H9 (cell line): ENCODE measurements around the gene COLQ. TPM values are rescaled to one million over a fixed set of nuclear protein-coding genes. Genes with fewer than 3 reads are reported as not detected.

Experiments used
- DNase-seq: peaks from one replicate; pipeline ENCODE4 v3.0.0-alpha.2; 2017
- H2AFZ ChIP-seq: one replicate; pipeline ENCODE4 v1.6.1; 2013; ENCODE audit warnings: mild to moderate bottlenecking, low read length, control low read depth, moderate library complexity
- H2AK5ac ChIP-seq: 2 replicates; pipeline ENCODE4 v1.6.1; 2013; ENCODE audit warnings: low read length, control low read depth, mixed read lengths; ENCODE audit not compliant: insufficient read length
- H2BK120ac ChIP-seq: one replicate; pipeline ENCODE4 v1.6.1; 2013; ENCODE audit warnings: low read depth, mild to moderate bottlenecking, low read length, control low read depth, inconsistent platforms; ENCODE audit not compliant: poor library complexity, severe bottlenecking
- H2BK12ac ChIP-seq: 2 replicates; pipeline ENCODE4 v1.6.1; 2013; ENCODE audit warnings: low read length, control low read depth, mixed read lengths, low read depth; ENCODE audit not compliant: insufficient read length
- H2BK15ac ChIP-seq: 2 replicates; pipeline ENCODE4 v1.6.1; 2013; ENCODE audit warnings: low read depth, low read length, control low read depth
- H2BK20ac ChIP-seq: one replicate; pipeline ENCODE4 v1.6.1; 2013; ENCODE audit warnings: low read depth, mild to moderate bottlenecking, low read length, control low read depth, inconsistent platforms; ENCODE audit not compliant: poor library complexity, severe bottlenecking
- H2BK5ac ChIP-seq: 2 replicates; pipeline ENCODE4 v1.6.1; 2013; ENCODE audit warnings: low read length, control low read depth, mixed read lengths; ENCODE audit not compliant: insufficient read length
- H3K14ac ChIP-seq: 2 replicates; pipeline ENCODE4 v1.6.1; 2013; ENCODE audit warnings: low read length, control low read depth; ENCODE audit not compliant: insufficient read depth
- H3K18ac ChIP-seq: 2 replicates; pipeline ENCODE4 v1.6.1; 2013; ENCODE audit warnings: low read depth, mild to moderate bottlenecking, mixed read lengths, low read length, control low read depth; ENCODE audit not compliant: insufficient read length
- H3K23ac ChIP-seq: 2 replicates; pipeline ENCODE4 v1.6.1; 2013; ENCODE audit warnings: low read length, control low read depth, mixed read lengths, low read depth; ENCODE audit not compliant: insufficient read length
- H3K23me2 ChIP-seq: 2 replicates; pipeline ENCODE4 v1.6.1; 2013; ENCODE audit warnings: low read depth, mild to moderate bottlenecking, mixed read lengths, low read length, control low read depth; ENCODE audit not compliant: insufficient read length, poor library complexity, severe bottlenecking
- H3K27ac ChIP-seq: 2 replicates; pipeline ENCODE4 v1.5.1; 2013; ENCODE audit warnings: low read length, control low read depth, mixed read lengths, low read depth; ENCODE audit not compliant: insufficient read length
- H3K27me3 ChIP-seq: 2 replicates; pipeline ENCODE4 v1.6.1; 2013; ENCODE audit warnings: low read length, control low read depth, inconsistent platforms; ENCODE audit not compliant: insufficient read depth
- H3K4ac ChIP-seq: 2 replicates; pipeline ENCODE4 v1.6.1; 2013; ENCODE audit warnings: low read depth, mild to moderate bottlenecking, control low read depth, inconsistent platforms, low read length, moderate library complexity
- H3K4me1 ChIP-seq: 2 replicates; pipeline ENCODE4 v1.6.1; 2013; ENCODE audit warnings: low read length, control low read depth, inconsistent platforms; ENCODE audit not compliant: insufficient read depth
- H3K4me2 ChIP-seq: 2 replicates; pipeline ENCODE4 v1.6.1; 2013; ENCODE audit warnings: low read length, control low read depth, mixed read lengths; ENCODE audit not compliant: insufficient read length, insufficient read depth
- H3K56ac ChIP-seq: 2 replicates; pipeline ENCODE4 v1.6.1; 2013; ENCODE audit warnings: low read depth, mild to moderate bottlenecking, mixed read lengths, low read length, control low read depth; ENCODE audit not compliant: insufficient read length
- H3K79me1 ChIP-seq: 2 replicates; pipeline ENCODE4 v1.6.1; 2013; ENCODE audit warnings: low read depth, mild to moderate bottlenecking, moderate library complexity, low read length, control low read depth, inconsistent platforms; ENCODE audit not compliant: insufficient read depth, poor library complexity, severe bottlenecking
- H3K79me2 ChIP-seq: 2 replicates; pipeline ENCODE4 v1.6.1; 2013; ENCODE audit warnings: low read length, control low read depth, inconsistent platforms; ENCODE audit not compliant: insufficient read depth
- H3K9ac ChIP-seq: 2 replicates; pipeline ENCODE4 v1.6.1; 2013; ENCODE audit warnings: low read length, control low read depth, mixed read lengths; ENCODE audit not compliant: insufficient read length; ENCODE audit errors: extremely low read depth
- H3K9me3 ChIP-seq: one replicate; pipeline ENCODE4 v1.6.1; 2013; ENCODE audit warnings: low read depth, low read length, inconsistent platforms; ENCODE audit not compliant: control insufficient read depth
- H3T11ph ChIP-seq: one replicate; pipeline ENCODE4 v1.6.1; 2013; ENCODE audit warnings: mild to moderate bottlenecking, low read length, control low read depth, inconsistent platforms
- H4K20me1 ChIP-seq: one replicate; pipeline ENCODE4 v1.6.1; 2013; ENCODE audit not compliant: control insufficient read depth, insufficient read length, insufficient read depth
- H4K5ac ChIP-seq: 2 replicates; pipeline ENCODE4 v1.6.1; 2013; ENCODE audit warnings: low read depth, mild to moderate bottlenecking, mixed read lengths, low read length, control low read depth; ENCODE audit not compliant: insufficient read length
- H4K8ac ChIP-seq: replicated peaks from 2 replicates; pipeline ENCODE4 v1.6.1; 2013; ENCODE audit warnings: low read length, control low read depth, mixed read lengths, low read depth; ENCODE audit not compliant: insufficient read length
- H4K91ac ChIP-seq: 2 replicates; pipeline ENCODE4 v1.6.1; 2013; ENCODE audit warnings: low read depth, mild to moderate bottlenecking, moderate library complexity, mixed read lengths, low read length, control low read depth; ENCODE audit not compliant: insufficient read length
- H3K27ac Mint-ChIP-seq, 3 experiments: 2 replicates in 2 of 3; 3 replicates in 1 of 3; pipeline ENCODE4 v1.8.0; 2020 to 2021; ENCODE audit warnings: mixed read lengths in 3 of 3, mild to moderate bottlenecking in 1 of 3, moderate library complexity in 1 of 3
- H3K27me3 Mint-ChIP-seq: 2 replicates; pipeline ENCODE4 v1.8.0; 2021; ENCODE audit warnings: low read depth, mild to moderate bottlenecking, moderate library complexity, mixed read lengths
- H3K36me3 Mint-ChIP-seq, 3 experiments: 2 replicates in 2 of 3; 3 replicates in 1 of 3; pipeline ENCODE4 v1.8.0; 2020 to 2021; ENCODE audit warnings: low read depth in 3 of 3, mixed read lengths in 3 of 3; ENCODE audit not compliant: insufficient read depth in 1 of 3
- H3K4me1 Mint-ChIP-seq, 2 experiments: 2 replicates each; pipeline ENCODE4 v1.8.0; 2020; ENCODE audit warnings: mixed read lengths in 2 of 2
- H3K4me3 Mint-ChIP-seq, 2 experiments: 2 replicates in 1 of 2; 3 replicates in 1 of 2; pipeline ENCODE4 v1.8.0; 2020 to 2021; ENCODE audit warnings: mild to moderate bottlenecking in 2 of 2, mixed read lengths in 2 of 2, moderate library complexity in 1 of 2
- H3K9me3 Mint-ChIP-seq, 2 experiments: 2 replicates in 1 of 2; 3 replicates in 1 of 2; pipeline ENCODE4 v1.8.0; 2020; ENCODE audit warnings: mild to moderate bottlenecking in 2 of 2, mixed read lengths in 2 of 2, moderate library complexity in 1 of 2
- CTCF ChIP-seq: fragments of 200-600 bp; sonication (generic); conservative IDR thresholded peaks from 3 replicates; pipeline ENCODE4 v1.8.0; 2021; ENCODE audit warnings: antibody characterized with exemption, mild to moderate bottlenecking
- WGBS: extraction: QIAGEN DNeasy Blood & Tissue Kit; methylation state at CpG from one replicate; pipeline ENCODE4 v1.1.7; 2013; ENCODE audit warnings: missing lambda C conversion rate, low lambda C conversion rate, mixed read lengths; ENCODE audit not compliant: insufficient read length; ENCODE audit errors: extremely low coverage; 5-methylcytosine and 5-hydroxymethylcytosine counted together
- total RNA-seq: library from RNA; stranded (reverse); gene quantifications from 2 replicates; pipeline ENCODE4 v1.2.1, GENCODE V29; 2021

COLQ gene
- total RNA-seq, 1 experiment from 2014 or later: 0.61 TPM

GRCh38 chr3:15438983-15439382, 82.5 kb downstream of the COLQ start:
- Histone ChIP-seq H2AK5ac (no peak overlapping the region), H4K8ac (no peak overlapping the region), H3T11ph (no peak overlapping the region), H2AFZ (no peak overlapping the region), H4K5ac (no peak overlapping the region), H3K9me3 (no peaks in the 10 kb centered on the region), H3K4me2 (no peak overlapping the region), H4K20me1 (no peaks in the 10 kb centered on the region), H3K9ac (no peak overlapping the region), H4K91ac (no peak overlapping the region), H3K23me2 (no peaks in the 10 kb centered on the region), H2BK120ac (no peak overlapping the region), H2BK15ac (no peak overlapping the region), H3K27me3 (no peaks in the 10 kb centered on the region), H3K23ac (no peak overlapping the region), H3K79me2 (no peaks in the 10 kb centered on the region), H3K4ac (no peak overlapping the region), H3K18ac (no peak overlapping the region), H2BK12ac (no peak overlapping the region), H3K79me1 (no peaks in the 10 kb centered on the region), H3K4me1 (no peaks in the 10 kb centered on the region), H2BK5ac (no peak overlapping the region), H2BK20ac (no peak overlapping the region), H3K14ac (no peak overlapping the region), H3K56ac (no peak overlapping the region), H3K27ac (no peak overlapping the region)
- Mint-ChIP-seq H3K36me3 (peaks cover 23 to 80% (median 67%) of the 10 kb centered on the region in 3 experiments; a peak in 6 of 7 replicates), H3K9me3 (no peaks in the 10 kb centered on the region), H3K4me1 (no peaks in the 10 kb centered on the region), H3K4me3 (no peak overlapping the region), H3K27me3 (no peaks in the 10 kb centered on the region), H3K27ac (no peak overlapping the region)
- WGBS: no CpG with 5 or more reads among the region's 4 CpGs
- DNase-seq: no peak
- no peak for TF ChIP-seq CTCF
